ENCODE data around the gene IP6K3.
A peak's percentile ranks its signal among the peaks of the same experiment; 100 is the strongest.

Gene IP6K3

DNA sequence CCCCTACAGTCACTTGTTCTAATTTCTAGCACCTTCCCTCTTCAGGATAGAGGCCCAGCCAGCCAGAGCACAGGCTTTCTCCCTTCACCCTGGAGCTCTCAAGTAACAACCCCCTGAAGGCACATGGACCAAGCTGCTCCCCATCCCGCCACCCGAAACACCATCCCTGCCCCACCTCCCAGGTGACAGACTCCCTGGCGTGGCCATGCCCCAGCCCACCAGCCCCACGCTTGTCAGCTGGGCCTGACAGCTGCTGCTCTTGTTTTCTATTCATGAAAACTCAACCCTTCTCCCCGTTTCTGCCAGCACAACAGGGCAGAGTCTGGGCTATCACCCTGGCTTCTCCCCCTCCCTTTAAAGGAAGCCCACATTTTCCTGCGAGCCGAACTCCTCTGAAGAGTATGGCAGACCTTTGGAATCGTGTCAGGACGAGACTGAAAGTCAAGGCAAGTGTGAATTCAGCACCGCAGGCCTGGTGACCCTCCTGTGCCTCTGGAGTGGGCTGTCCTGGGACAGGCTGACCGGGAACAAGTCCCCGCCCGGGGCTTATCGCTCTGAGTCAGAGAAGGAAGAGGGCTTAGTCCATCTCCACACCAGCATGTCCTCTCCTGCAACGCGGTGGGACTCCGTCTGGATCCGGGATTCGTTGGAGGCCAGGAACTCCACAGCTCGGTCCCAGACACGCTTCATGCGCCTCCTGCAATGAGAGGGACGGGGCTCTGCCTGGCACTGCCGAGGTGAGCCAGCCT is 25.6 kb upstream of the IP6K3 start:
- Histone ChIP-seq H3K9ac (ENCODE audit: low read depth, low read length, poor library complexity) (peak overlapping the region; percentile 79), H3K23ac (ENCODE audit: low read depth, low read length, poor library complexity) (no peak overlapping the region), H2AFZ (ENCODE audit: low read length) (no peak overlapping the region), H3K4me3 (ENCODE audit: low read length in 2 of 2) (no peak overlapping the region), H2BK120ac (ENCODE audit: low read depth, low read length) (no peak overlapping the region), H3K4ac (ENCODE audit: low read length) (no peak overlapping the region), H3K4me1 (ENCODE audit: control insufficient read depth in 2 of 2, insufficient read depth in 1 of 2, low read depth in 1 of 2, low read length in 2 of 2) (peaks cover 10 to 12% of the 10 kb centered on the region in 2 donors), H3K4me2 (ENCODE audit: insufficient read depth, low read length, poor library complexity, severe bottlenecking) (no peak overlapping the region), H3K79me1 (ENCODE audit: low read depth, low read length) (no peaks in the 10 kb centered on the region), H3K27me3 (ENCODE audit: control insufficient read depth in 3 of 3, insufficient read depth in 3 of 3, low read depth in 1 of 3, low read length in 3 of 3) (no peaks in the 10 kb centered on the region), H4K8ac (ENCODE audit: low read depth, low read length) (no peak overlapping the region), H3K27ac (replicated peaks; ENCODE audit: low read length) (no peak overlapping the region), H3K18ac (ENCODE audit: low read length) (peak overlapping the region; percentile 9), H2BK12ac (ENCODE audit: low read length) (no peak overlapping the region), H2AK5ac (ENCODE audit: low read depth, low read length) (no peak overlapping the region), H2BK15ac (ENCODE audit: low read length) (no peak overlapping the region), H4K91ac (ENCODE audit: low read depth, low read length, poor library complexity) (no peak overlapping the region), H3K9me3 (replicated peaks in 1 of 2; ENCODE audit: control insufficient read depth in 2 of 2, insufficient read depth in 1 of 2, low read depth in 1 of 2, low read length in 2 of 2) (no peaks in the 10 kb centered on the region), H3K36me3 (replicated peaks in 1 of 2; ENCODE audit: control insufficient read depth in 2 of 2, insufficient read depth in 2 of 2, low read length in 2 of 2) (peaks cover 33 to 49% of the 10 kb centered on the region in 2 donors), H2BK5ac (ENCODE audit: low read length) (no peak overlapping the region), H3K14ac (ENCODE audit: low read length) (no peak overlapping the region)
- no CpG with 5 or more reads among the region's 24 CpGs for WGBS, 2 donors (ENCODE audit: extremely low coverage in 2 of 2, insufficient read length in 2 of 2, insufficient replicate concordance in 1 of 2)
- no peak for DNase-seq (ENCODE audit: low spot score)

GRCh38 chr6:33771146-33772081 is 24.7 kb upstream of the IP6K3 start:
- no peak overlapping the region for H4K91ac ChIP-seq (ENCODE audit: low read depth, low read length, poor library complexity)
- H2AK5ac ChIP-seq (ENCODE audit: low read depth, low read length): no peak overlapping the region
- no peaks in the 10 kb centered on the region for H3K9me3 ChIP-seq (replicated peaks in 1 of 2; ENCODE audit: control insufficient read depth in 2 of 2, insufficient read depth in 1 of 2, low read depth in 1 of 2, low read length in 2 of 2)
- H2AFZ ChIP-seq (ENCODE audit: low read length): peak overlapping the region; percentile 64
- no peak overlapping the region for H4K8ac ChIP-seq (ENCODE audit: low read depth, low read length)
- no peak overlapping the region for H2BK120ac ChIP-seq (ENCODE audit: low read depth, low read length)
- no peaks in the 10 kb centered on the region for H3K79me1 ChIP-seq (ENCODE audit: low read depth, low read length)
- peaks cover 25 to 40% of the 10 kb centered on the region in 2 donors for H3K36me3 ChIP-seq (replicated peaks in 1 of 2; ENCODE audit: control insufficient read depth in 2 of 2, insufficient read depth in 2 of 2, low read length in 2 of 2)
- H3K9ac ChIP-seq (ENCODE audit: low read depth, low read length, poor library complexity): peak overlapping the region; percentile 79
- DNase-seq (ENCODE audit: low spot score): peak; percentile 77
- no peak overlapping the region for H2BK12ac ChIP-seq (ENCODE audit: low read length)
- H2BK5ac ChIP-seq (ENCODE audit: low read length): no peak overlapping the region
- no peak overlapping the region for H3K4me2 ChIP-seq (ENCODE audit: insufficient read depth, low read length, poor library complexity, severe bottlenecking)
- H3K18ac ChIP-seq (ENCODE audit: low read length): peak overlapping the region; percentile 31
- no peak overlapping the region for H3K14ac ChIP-seq (ENCODE audit: low read length)
- no peak overlapping the region for H3K27ac ChIP-seq (replicated peaks; ENCODE audit: low read length)
- H3K4me3 ChIP-seq (ENCODE audit: low read length in 2 of 2): no peak overlapping the region
- H3K27me3 ChIP-seq (ENCODE audit: control insufficient read depth in 3 of 3, insufficient read depth in 3 of 3, low read depth in 1 of 3, low read length in 3 of 3): no peaks in the 10 kb centered on the region
- H3K4ac ChIP-seq (ENCODE audit: low read length): no peak overlapping the region
- H3K4me1 ChIP-seq (ENCODE audit: control insufficient read depth in 2 of 2, insufficient read depth in 1 of 2, low read depth in 1 of 2, low read length in 2 of 2): peaks cover 10 to 12% of the 10 kb centered on the region in 2 donors
- peak overlapping the region; percentile 12 for H3K23ac ChIP-seq (ENCODE audit: low read depth, low read length, poor library complexity)
- WGBS, 2 donors (ENCODE audit: extremely low coverage in 2 of 2, insufficient read length in 2 of 2, insufficient replicate concordance in 1 of 2): no CpG with 5 or more reads among the region's 47 CpGs
- no peak overlapping the region for H2BK15ac ChIP-seq (ENCODE audit: low read length)

DNA sequence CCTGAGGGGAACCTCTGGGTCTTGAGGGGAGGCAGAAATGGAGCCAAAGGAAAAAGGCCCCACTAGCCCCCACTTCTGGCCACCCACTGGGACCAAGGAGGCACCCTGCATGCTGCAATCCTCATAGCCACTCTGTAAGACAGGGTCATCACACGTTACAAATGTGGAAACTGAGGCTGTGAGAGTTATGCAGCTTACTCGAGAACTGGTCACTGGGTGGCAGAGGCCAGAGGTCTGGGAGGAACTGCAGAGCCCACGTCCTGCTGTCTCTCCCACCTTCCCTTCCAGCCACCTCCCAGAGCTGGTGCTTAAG is 24.1 kb upstream of the IP6K3 start:
- Histone ChIP-seq H2AK5ac (ENCODE audit: low read depth, low read length) (peak overlapping the region; percentile 38), H3K9me3 (replicated peaks in 1 of 2; ENCODE audit: control insufficient read depth in 2 of 2, insufficient read depth in 1 of 2, low read depth in 1 of 2, low read length in 2 of 2) (no peaks in the 10 kb centered on the region), H4K8ac (ENCODE audit: low read depth, low read length) (no peak overlapping the region), H2AFZ (ENCODE audit: low read length) (no peak overlapping the region), H3K4me1 (ENCODE audit: control insufficient read depth in 2 of 2, insufficient read depth in 1 of 2, low read depth in 1 of 2, low read length in 2 of 2) (peaks cover 10 to 12% of the 10 kb centered on the region in 2 donors), H3K14ac (ENCODE audit: low read length) (no peak overlapping the region), H3K4ac (ENCODE audit: low read length) (no peak overlapping the region), H4K91ac (ENCODE audit: low read depth, low read length, poor library complexity) (no peak overlapping the region), H3K9ac (ENCODE audit: low read depth, low read length, poor library complexity) (no peak overlapping the region), H3K4me2 (ENCODE audit: insufficient read depth, low read length, poor library complexity, severe bottlenecking) (no peak overlapping the region), H3K23ac (ENCODE audit: low read depth, low read length, poor library complexity) (no peak overlapping the region), H3K4me3 (ENCODE audit: low read length in 2 of 2) (no peak overlapping the region), H2BK15ac (ENCODE audit: low read length) (no peak overlapping the region), H3K18ac (ENCODE audit: low read length) (no peak overlapping the region), H2BK120ac (ENCODE audit: low read depth, low read length) (no peak overlapping the region), H2BK5ac (ENCODE audit: low read length) (no peak overlapping the region), H3K27me3 (ENCODE audit: control insufficient read depth in 3 of 3, insufficient read depth in 3 of 3, low read depth in 1 of 3, low read length in 3 of 3) (no peaks in the 10 kb centered on the region), H3K79me1 (ENCODE audit: low read depth, low read length) (no peaks in the 10 kb centered on the region), H3K27ac (replicated peaks; ENCODE audit: low read length) (no peak overlapping the region), H2BK12ac (ENCODE audit: low read length) (no peak overlapping the region), H3K36me3 (replicated peaks in 1 of 2; ENCODE audit: control insufficient read depth in 2 of 2, insufficient read depth in 2 of 2, low read length in 2 of 2) (peaks cover 19 to 34% of the 10 kb centered on the region in 2 donors)
- no CpG with 5 or more reads among the region's 3 CpGs for WGBS, 2 donors (ENCODE audit: extremely low coverage in 2 of 2, insufficient read length in 2 of 2, insufficient replicate concordance in 1 of 2)
- DNase-seq (ENCODE audit: low spot score): no peak
